Neural cell (in vitro differentiated cells): ENCODE results near the gene DCC. TPM values are rescaled to one million over a fixed set of nuclear protein-coding genes. Genes with fewer than 3 reads are reported as not detected.

Experiments used
- H2AFZ ChIP-seq: fragments of 200-600, 300-800 bp; sonication (generic), shearing (Covaris generic); 2 replicates; pipeline ENCODE4 v1.6.0; 2014; ENCODE audit warnings: low read depth, mild to moderate bottlenecking, antibody characterized with exemption, low read length, moderate library complexity
- H3F3A ChIP-seq: fragments of 200-600 bp; shearing (Covaris generic); 2 replicates; pipeline ENCODE4 v1.6.1; 2016; ENCODE audit warnings: mild to moderate bottlenecking, moderate library complexity, mixed read lengths, antibody characterized with exemption, low read length; ENCODE audit not compliant: insufficient read depth, poor library complexity, severe bottlenecking
- H3K27ac ChIP-seq: fragments of 200-600, 300-800 bp; sonication (generic), shearing (Covaris generic); 2 replicates; pipeline ENCODE4 v1.5.1; 2014; ENCODE audit warnings: mild to moderate bottlenecking, low read length, moderate library complexity
- H3K27me3 ChIP-seq: fragments of 300-800, 200-600 bp; sonication (generic), shearing (Covaris generic); 2 replicates; pipeline ENCODE4 v1.6.0; 2014; ENCODE audit warnings: mild to moderate bottlenecking, low read depth, low read length, moderate library complexity; ENCODE audit not compliant: insufficient read depth
- H3K36me3 ChIP-seq: fragments of 300-800, 200-600 bp; sonication (generic), shearing (Covaris generic); 2 replicates; pipeline ENCODE4 v1.5.1; 2014; ENCODE audit warnings: mild to moderate bottlenecking, antibody characterized with exemption, low read length, moderate library complexity; ENCODE audit not compliant: insufficient read depth
- H3K4me2 ChIP-seq: fragments of 300-800, 200-600 bp; sonication (generic), shearing (Covaris generic); 2 replicates; pipeline ENCODE4 v1.6.0; 2014; ENCODE audit warnings: mild to moderate bottlenecking, low read length
- H3K4me3 ChIP-seq: fragments of 300-800, 200-600 bp; sonication (generic), shearing (Covaris generic); 2 replicates; pipeline ENCODE4 v1.5.1; 2014; ENCODE audit warnings: mild to moderate bottlenecking, low read length, moderate library complexity
- H3K79me2 ChIP-seq: fragments of 200-600 bp; shearing (Covaris generic); replicated peaks from 2 replicates; pipeline ENCODE4 v1.6.0; 2014; ENCODE audit warnings: mild to moderate bottlenecking, low read length, moderate library complexity; ENCODE audit not compliant: insufficient read depth
- H3K9ac ChIP-seq: fragments of 300-800, 200-600 bp; sonication (generic), shearing (Covaris generic); 2 replicates; pipeline ENCODE4 v1.6.1; 2016; ENCODE audit warnings: mild to moderate bottlenecking, low read length, mixed read lengths
- H3K9me2 ChIP-seq: fragments of 200-600 bp; shearing (Covaris generic); 2 replicates; pipeline ENCODE4 v1.6.1; 2016; ENCODE audit warnings: mild to moderate bottlenecking, low read length, mixed read lengths; ENCODE audit not compliant: insufficient read depth
- H3K9me3 ChIP-seq: fragments of 200-600, 300-800 bp; sonication (generic), shearing (Covaris generic); 2 replicates; pipeline ENCODE4 v1.6.1; 2016; ENCODE audit warnings: mild to moderate bottlenecking, mixed run types, low read length, moderate library complexity, mixed read lengths
- H4K20me1 ChIP-seq: fragments of 200-600 bp; shearing (Covaris generic); 2 replicates; pipeline ENCODE4 v1.6.1; 2016; ENCODE audit warnings: mild to moderate bottlenecking, mixed run types; ENCODE audit not compliant: insufficient read depth
- EZH2 ChIP-seq: fragments of 200-600, 300-800 bp; shearing (Covaris generic), sonication (generic); IDR thresholded peaks from 2 replicates; pipeline ENCODE4 v1.6.1; 2014; ENCODE audit warnings: antibody characterized with exemption, low read length, borderline replicate concordance, mild to moderate bottlenecking; ENCODE audit not compliant: insufficient read depth, poor library complexity, severe bottlenecking
- MXI1 ChIP-seq: fragments of 450-650 bp; conservative IDR thresholded peaks from 2 replicates; pipeline ENCODE4 v1.6.1; 2014; ENCODE audit warnings: antibody characterized with exemption, mild to moderate bottlenecking; ENCODE audit not compliant: poor library complexity, severe bottlenecking
- POLR2AphosphoS5 ChIP-seq: IDR thresholded peaks from 2 replicates; pipeline ENCODE4 v1.6.1; 2012
- RAD21 ChIP-seq: fragments of 450-650 bp; conservative IDR thresholded peaks from 2 replicates; pipeline ENCODE4 v1.6.1; 2014; ENCODE audit warnings: antibody characterized with exemption, mild to moderate bottlenecking, moderate library complexity
- SMC3 ChIP-seq: fragments of 450-650 bp; conservative IDR thresholded peaks from 2 replicates; pipeline ENCODE4 v1.6.1; 2014; ENCODE audit warnings: antibody characterized with exemption, mild to moderate bottlenecking, moderate library complexity; ENCODE audit not compliant: poor library complexity
- TAF1 ChIP-seq: IDR thresholded peaks from 2 replicates; pipeline ENCODE4 v1.6.1; 2012; ENCODE audit warnings: low read depth
- polyA plus RNA-seq: library from polyadenylated mRNA; depleted of rRNA; stranded (reverse); fragments of >200 nt; gene quantifications from 2 replicates; pipeline ENCODE4 v1.2.3, GENCODE V29; 2014
- TF ChIP-seq, protein P1 (sequence below): fragments of 450-650 bp; IDR thresholded peaks from 2 replicates; pipeline ENCODE4 v1.5.1; 2014; ENCODE audit warnings: antibody characterized with exemption, mild to moderate bottlenecking, moderate library complexity; ENCODE audit not compliant: poor library complexity, severe bottlenecking
- TF ChIP-seq, protein P2 (sequence below): IDR thresholded peaks from 2 replicates; pipeline ENCODE4 v1.6.1; 2012; ENCODE audit warnings: borderline replicate concordance

Gene DCC
- polyA plus RNA-seq, 1 donor from 2014 or later, result 40.7 TPM

DNA sequence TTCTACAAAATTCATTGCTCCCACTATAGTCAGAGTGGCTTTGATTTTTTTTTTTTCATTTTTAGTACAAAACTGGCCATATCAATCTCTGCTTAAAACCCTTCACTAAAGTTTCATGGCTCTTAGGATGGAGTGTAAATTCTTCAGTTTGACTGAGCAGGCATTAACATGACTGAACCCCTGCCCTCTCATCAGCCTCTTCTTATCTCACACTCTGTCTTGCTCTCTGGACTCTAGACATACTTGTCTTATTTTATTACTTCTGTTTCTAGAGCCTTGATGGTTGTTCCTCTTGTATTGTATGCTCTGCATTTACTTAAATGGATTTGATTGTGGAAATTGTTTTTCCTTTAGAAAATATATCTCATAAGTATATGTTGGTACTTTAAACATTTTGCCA is 272.4 kb downstream of the DCC start:
- TF ChIP-seq, protein P1, sequence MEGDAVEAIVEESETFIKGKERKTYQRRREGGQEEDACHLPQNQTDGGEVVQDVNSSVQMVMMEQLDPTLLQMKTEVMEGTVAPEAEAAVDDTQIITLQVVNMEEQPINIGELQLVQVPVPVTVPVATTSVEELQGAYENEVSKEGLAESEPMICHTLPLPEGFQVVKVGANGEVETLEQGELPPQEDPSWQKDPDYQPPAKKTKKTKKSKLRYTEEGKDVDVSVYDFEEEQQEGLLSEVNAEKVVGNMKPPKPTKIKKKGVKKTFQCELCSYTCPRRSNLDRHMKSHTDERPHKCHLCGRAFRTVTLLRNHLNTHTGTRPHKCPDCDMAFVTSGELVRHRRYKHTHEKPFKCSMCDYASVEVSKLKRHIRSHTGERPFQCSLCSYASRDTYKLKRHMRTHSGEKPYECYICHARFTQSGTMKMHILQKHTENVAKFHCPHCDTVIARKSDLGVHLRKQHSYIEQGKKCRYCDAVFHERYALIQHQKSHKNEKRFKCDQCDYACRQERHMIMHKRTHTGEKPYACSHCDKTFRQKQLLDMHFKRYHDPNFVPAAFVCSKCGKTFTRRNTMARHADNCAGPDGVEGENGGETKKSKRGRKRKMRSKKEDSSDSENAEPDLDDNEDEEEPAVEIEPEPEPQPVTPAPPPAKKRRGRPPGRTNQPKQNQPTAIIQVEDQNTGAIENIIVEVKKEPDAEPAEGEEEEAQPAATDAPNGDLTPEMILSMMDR, result no peak
- TF ChIP-seq TAF1, result no peak
- no peak for TF ChIP-seq MXI1
- TF ChIP-seq, protein P2, sequence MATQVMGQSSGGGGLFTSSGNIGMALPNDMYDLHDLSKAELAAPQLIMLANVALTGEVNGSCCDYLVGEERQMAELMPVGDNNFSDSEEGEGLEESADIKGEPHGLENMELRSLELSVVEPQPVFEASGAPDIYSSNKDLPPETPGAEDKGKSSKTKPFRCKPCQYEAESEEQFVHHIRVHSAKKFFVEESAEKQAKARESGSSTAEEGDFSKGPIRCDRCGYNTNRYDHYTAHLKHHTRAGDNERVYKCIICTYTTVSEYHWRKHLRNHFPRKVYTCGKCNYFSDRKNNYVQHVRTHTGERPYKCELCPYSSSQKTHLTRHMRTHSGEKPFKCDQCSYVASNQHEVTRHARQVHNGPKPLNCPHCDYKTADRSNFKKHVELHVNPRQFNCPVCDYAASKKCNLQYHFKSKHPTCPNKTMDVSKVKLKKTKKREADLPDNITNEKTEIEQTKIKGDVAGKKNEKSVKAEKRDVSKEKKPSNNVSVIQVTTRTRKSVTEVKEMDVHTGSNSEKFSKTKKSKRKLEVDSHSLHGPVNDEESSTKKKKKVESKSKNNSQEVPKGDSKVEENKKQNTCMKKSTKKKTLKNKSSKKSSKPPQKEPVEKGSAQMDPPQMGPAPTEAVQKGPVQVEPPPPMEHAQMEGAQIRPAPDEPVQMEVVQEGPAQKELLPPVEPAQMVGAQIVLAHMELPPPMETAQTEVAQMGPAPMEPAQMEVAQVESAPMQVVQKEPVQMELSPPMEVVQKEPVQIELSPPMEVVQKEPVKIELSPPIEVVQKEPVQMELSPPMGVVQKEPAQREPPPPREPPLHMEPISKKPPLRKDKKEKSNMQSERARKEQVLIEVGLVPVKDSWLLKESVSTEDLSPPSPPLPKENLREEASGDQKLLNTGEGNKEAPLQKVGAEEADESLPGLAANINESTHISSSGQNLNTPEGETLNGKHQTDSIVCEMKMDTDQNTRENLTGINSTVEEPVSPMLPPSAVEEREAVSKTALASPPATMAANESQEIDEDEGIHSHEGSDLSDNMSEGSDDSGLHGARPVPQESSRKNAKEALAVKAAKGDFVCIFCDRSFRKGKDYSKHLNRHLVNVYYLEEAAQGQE, result no peak
- no peak for TF ChIP-seq EZH2
- no peak for TF ChIP-seq RAD21
- no peak for TF ChIP-seq SMC3
- no peak for TF ChIP-seq POLR2AphosphoS5
- H3K9me2 ChIP-seq, result no peaks in the 10 kb centered on the region
- no peaks in the 10 kb centered on the region for H3K36me3 ChIP-seq
- H3K4me3 ChIP-seq, result no peak overlapping the region
- H3K27me3 ChIP-seq, result no peaks in the 10 kb centered on the region
- no peak overlapping the region for H2AFZ ChIP-seq
- no peaks in the 10 kb centered on the region for H3F3A ChIP-seq
- H3K27ac ChIP-seq, result no peak overlapping the region
- no peaks in the 10 kb centered on the region for H4K20me1 ChIP-seq
- no peak overlapping the region for H3K4me2 ChIP-seq
- peaks cover 6% of the 10 kb centered on the region for H3K79me2 ChIP-seq
- H3K9ac ChIP-seq, result no peak overlapping the region
- no peaks in the 10 kb centered on the region for H3K9me3 ChIP-seq

DNA sequence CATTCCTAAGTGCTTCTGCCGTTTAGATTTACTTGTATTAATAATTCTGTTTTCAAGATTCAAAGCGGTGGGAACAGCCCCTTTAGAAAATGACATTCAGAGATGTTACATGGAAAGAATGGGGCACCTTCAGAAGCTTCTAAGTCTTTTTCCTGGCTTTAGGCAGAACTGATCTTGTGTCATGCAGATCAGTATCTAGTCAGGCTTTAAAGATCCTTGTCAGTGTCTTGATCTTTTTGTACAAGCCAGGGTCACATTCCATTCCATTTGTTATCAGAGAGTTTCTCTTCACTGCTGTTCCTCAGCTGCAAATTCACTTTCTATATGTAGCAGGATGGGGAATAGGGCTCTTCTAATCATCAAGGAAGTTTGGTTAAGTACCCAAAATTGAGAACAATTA is 275.3 kb downstream of the DCC start:
- Histone ChIP-seq H3K79me2 (peaks cover 5% of the 10 kb centered on the region), H4K20me1 (no peaks in the 10 kb centered on the region), H2AFZ (no peak overlapping the region), H3K9me2 (no peaks in the 10 kb centered on the region), H3K9me3 (no peaks in the 10 kb centered on the region), H3K4me3 (no peak overlapping the region), H3K27ac (peak overlapping the region; percentile 14), H3K9ac (no peak overlapping the region), H3F3A (no peaks in the 10 kb centered on the region), H3K4me2 (no peak overlapping the region), H3K27me3 (no peaks in the 10 kb centered on the region), H3K36me3 (no peaks in the 10 kb centered on the region)
- TF ChIP-seq MXI1 (no peak), POLR2AphosphoS5 (no peak), TAF1 (no peak), SMC3 (no peak)
- TF ChIP-seq, protein P2, result peak; percentile 20
